ENCODE data around the gene DOCK8.

DNA sequence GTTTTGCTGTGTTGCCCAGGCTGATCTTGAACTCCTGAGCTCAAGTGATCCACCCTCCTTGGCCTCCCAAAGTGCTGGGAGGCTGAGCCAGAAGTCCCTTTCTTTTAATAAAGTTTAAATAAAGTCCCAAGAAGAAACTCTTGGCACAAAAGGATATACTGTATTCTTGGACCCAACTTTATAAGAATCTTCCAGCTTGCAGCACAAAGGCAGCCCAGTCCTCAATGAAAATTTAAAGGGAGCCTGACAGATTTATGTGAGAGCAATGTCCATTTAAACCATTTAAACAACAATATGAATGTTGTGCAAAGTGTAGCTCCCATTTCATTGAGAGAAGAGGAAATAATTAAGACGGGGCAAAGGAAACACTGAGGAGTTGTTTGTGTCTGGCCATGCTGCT, 217.0 kb downstream of the DOCK8 start:
- no peak for TF ChIP-seq CTCF (IDR thresholded peaks at IDR 0.05)
- no peak for TF ChIP-seq EZH2 (IDR thresholded peaks at IDR 0.05)

Measured in neural progenitor cell (in vitro differentiated cells).